WTC11 (cell line): ENCODE measurements around the gene COL5A1. TPM values are rescaled to one million over a fixed set of nuclear protein-coding genes. Genes with fewer than 3 reads are reported as not detected.

Source experiments
- ATAC-seq: fragments of 200-7000 bp; cut with Tn5 transposase; 2 replicates; pipeline ENCODE4 v1.10.0; 2021; ENCODE audit warnings: mild to moderate bottlenecking, moderate library complexity
- CTCF ChIA-PET: fragments of 300-600 bp; sonication (Branson Sonifier 250); formaldehyde crosslinking; loops from one replicate; lab custom pipeline; 2021; ENCODE audit warnings: antibody characterized with exemption; lab: Charles Lee
- POLR2A ChIA-PET: fragments of 350-600 bp; sonication (Branson Sonifier 250); formaldehyde crosslinking; loops from one replicate; lab custom pipeline; 2021; ENCODE audit warnings: antibody characterized with exemption; lab: Charles Lee
- DNase-seq: peaks from one replicate; pipeline ENCODE4 v3.0.0; 2021; ENCODE audit warnings: low spot score
- H3K27ac Mint-ChIP-seq: 2 replicates; pipeline ENCODE4 v1.8.0; 2021; ENCODE audit warnings: mixed read lengths
- H3K27me3 Mint-ChIP-seq: 2 replicates; pipeline ENCODE4 v1.8.0; 2021; ENCODE audit warnings: low read depth, mild to moderate bottlenecking, moderate library complexity, mixed read lengths
- H3K36me3 Mint-ChIP-seq: 2 replicates; pipeline ENCODE4 v1.8.0; 2021; ENCODE audit warnings: mixed read lengths
- H3K4me1 Mint-ChIP-seq: 2 replicates; pipeline ENCODE4 v1.8.0; 2022; ENCODE audit warnings: mixed read lengths
- H3K4me3 Mint-ChIP-seq: 2 replicates; pipeline ENCODE4 v1.8.0; 2021; ENCODE audit warnings: mild to moderate bottlenecking, moderate library complexity, mixed read lengths
- H3K9me3 Mint-ChIP-seq: 2 replicates; pipeline ENCODE4 v1.8.0; 2021; ENCODE audit warnings: mixed read lengths
- ARID4B ChIP-seq: sonication (generic); formaldehyde crosslinking; IDR thresholded peaks from 2 replicates; pipeline ENCODE4 v1.8.0; 2023; ENCODE audit warnings: missing genetic modification reagents, mild to moderate bottlenecking, borderline replicate concordance
- CREB1 ChIP-seq: sonication (generic); formaldehyde crosslinking; IDR thresholded peaks from 2 replicates; pipeline ENCODE4 v1.8.0; 2023; ENCODE audit warnings: mild to moderate bottlenecking, missing genetic modification reagents
- E2F4 ChIP-seq: sonication (generic); formaldehyde crosslinking; IDR thresholded peaks from 2 replicates; pipeline ENCODE4 v1.8.1; 2022; ENCODE audit warnings: low read depth, mild to moderate bottlenecking, moderate library complexity, missing genetic modification reagents, borderline replicate concordance
- ETV6 ChIP-seq: sonication (generic); formaldehyde crosslinking; IDR thresholded peaks from 2 replicates; pipeline ENCODE4 v1.8.1; 2022; ENCODE audit warnings: mild to moderate bottlenecking, missing genetic modification reagents
- FOXP4 ChIP-seq: sonication (generic); formaldehyde crosslinking; IDR thresholded peaks from 2 replicates; pipeline ENCODE4 v1.8.0; 2022; ENCODE audit warnings: mild to moderate bottlenecking, missing genetic modification reagents
- IRF1 ChIP-seq: sonication (generic); formaldehyde crosslinking; IDR thresholded peaks from 2 replicates; pipeline ENCODE4 v1.8.0; 2023; ENCODE audit warnings: missing genetic modification reagents
- JAZF1 ChIP-seq: fragments of 250-450 bp; sonication (Bioruptor Pico); IDR thresholded peaks from 2 replicates; pipeline ENCODE4 v1.9.0; 2021; ENCODE audit warnings: moderate library complexity, mild to moderate bottlenecking, inconsistent platforms
- KAT7 ChIP-seq: sonication (generic); formaldehyde crosslinking; IDR thresholded peaks from 2 replicates; pipeline ENCODE4 v1.8.1; 2023; ENCODE audit warnings: missing genetic modification reagents, mild to moderate bottlenecking, borderline replicate concordance
- NR1H2 ChIP-seq: sonication (generic); formaldehyde crosslinking; IDR thresholded peaks from 2 replicates; pipeline ENCODE4 v1.9.0; 2021; ENCODE audit warnings: mild to moderate bottlenecking, moderate library complexity, missing genetic modification reagents
- SMAD4 ChIP-seq: sonication (generic); formaldehyde crosslinking; IDR thresholded peaks from 2 replicates; pipeline ENCODE4 v1.8.0; 2022; ENCODE audit warnings: mild to moderate bottlenecking, missing genetic modification reagents
- TEAD1 ChIP-seq: sonication (generic); formaldehyde crosslinking; IDR thresholded peaks from 2 replicates; pipeline ENCODE4 v1.8.0; 2022; ENCODE audit warnings: mild to moderate bottlenecking, missing genetic modification reagents
- ZNF317 ChIP-seq: sonication (generic); formaldehyde crosslinking; IDR thresholded peaks from 2 replicates; pipeline ENCODE4 v1.8.1; 2023; ENCODE audit warnings: low read depth, mild to moderate bottlenecking, moderate library complexity, missing genetic modification reagents, borderline replicate concordance
- ZNF532 ChIP-seq: fragments of 250-450 bp; sonication (Bioruptor Pico); IDR thresholded peaks from 2 replicates; pipeline ENCODE4 v1.9.0; 2021; ENCODE audit warnings: mild to moderate bottlenecking, borderline replicate concordance
- total RNA-seq: library from RNA; stranded (reverse); gene quantifications from 3 replicates; pipeline ENCODE4 v1.2.3, GENCODE V29; 2021

Gene COL5A1
- total RNA-seq, 1 experiment from 2014 or later: 13.5 TPM

- no peak for TF ChIP-seq IRF1 (CRISPR knock-in tag)
- TF ChIP-seq SMAD4 (CRISPR knock-in tag): no peak
- TF ChIP-seq KAT7: no peak
- TF ChIP-seq FOXP4 (CRISPR knock-in tag): no peak
- TF ChIP-seq ETV6 (CRISPR knock-in tag): no peak
Measured at GRCh38 chr9:134707731-134708671, 66.4 kb downstream of the COL5A1 start (continued).

- no peak for DNase-seq
- H3K9me3 Mint-ChIP-seq: peaks cover 12% of the 10 kb centered on the region
- no peak for TF ChIP-seq TEAD1
- no peak for TF ChIP-seq ZNF317 (CRISPR knock-in tag)
- TF ChIP-seq, all 79 proteins: peak for 0
- CTCF ChIA-PET: interaction anchor here (1.2 kb wide), 1 partner anchor 10 kb away, joined by 5 read pairs; no protein-coding TSS in a partner anchor
- Mint-ChIP-seq H3K4me1 (no peaks in the 10 kb centered on the region), H3K27ac (no peak overlapping the region), H3K4me3 (no peak overlapping the region), H3K27me3 (no peaks in the 10 kb centered on the region), H3K36me3 (peaks cover 9% of the 10 kb centered on the region)
- POLR2A ChIA-PET: no interaction called here
- no peak for ATAC-seq
Measured at GRCh38 chr9:134708672-134709038, 67.1 kb downstream of the COL5A1 start.

- Mint-ChIP-seq H3K36me3 (peaks cover 20% of the 10 kb centered on the region), H3K27me3 (no peaks in the 10 kb centered on the region), H3K9me3 (peaks cover 22% of the 10 kb centered on the region), H3K4me1 (no peaks in the 10 kb centered on the region), H3K4me3 (no peak overlapping the region), H3K27ac (no peak overlapping the region)
- no peak for ATAC-seq
- no peak for DNase-seq
- CTCF ChIA-PET: no interaction called here
- POLR2A ChIA-PET: no interaction called here
- TF ChIP-seq NR1H2 (no peak), ZNF532 (CRISPR knock-in tag) (no peak), E2F4 (no peak), ARID4B (CRISPR knock-in tag) (no peak), CREB1 (no peak), JAZF1 (CRISPR knock-in tag) (no peak)
Measured at GRCh38 chr9:134709512-134710270, 68.1 kb downstream of the COL5A1 start.
